NCI-H1092 treated with DMSO at 0.1 percent for 48 hours (cell line): ENCODE measurements around the gene ABCB9.
"Not testable (repeated sequence)": the region's sequence is repeated elsewhere in the genome, so short reads cannot be mapped to it uniquely, and the experiment has no call there.

ENCODE experiments used
- DNase-seq: peaks from one replicate; lab custom pipeline; 2025; lab: John Stamatoyannopoulos, UW

ABCB9 gene

GRCh38 chr12:122963941-122964265 is 2.4 kb downstream of the ABCB9 start:
- peak; percentile 81 for DNase-seq

GRCh38 chr12:122961531-122962329 is 4.5 kb downstream of the ABCB9 start:
- peak; percentile 36 for DNase-seq

GRCh38 chr12:122960193-122960569 is 6.1 kb downstream of the ABCB9 start:
- DNase-seq, result no peak

GRCh38 chr12:122959566-122960192 is 6.6 kb downstream of the ABCB9 start:
- DNase-seq, result no peak

- DNase-seq, result no peak
Measured at GRCh38 chr12:122958198-122958888, 7.9 kb downstream of the ABCB9 start.

- no peak for DNase-seq
Measured at GRCh38 chr12:122956035-122956434, 10.2 kb downstream of the ABCB9 start.

GRCh38 chr12:122955156-122955555 is 11.1 kb downstream of the ABCB9 start:
- no peak for DNase-seq

- peak; percentile 25 for DNase-seq
Measured at GRCh38 chr12:122951979-122952892, 14.0 kb downstream of the ABCB9 start.

- no peak for DNase-seq
Measured at GRCh38 chr12:122951406-122951805, 14.9 kb downstream of the ABCB9 start.

GRCh38 chr12:122949816-122950675 is 16.2 kb downstream of the ABCB9 start:
- no peak for DNase-seq

GRCh38 chr12:122949405-122949804 is 16.9 kb downstream of the ABCB9 start:
- DNase-seq, result no peak

- DNase-seq, result no peak
Measured at GRCh38 chr12:122948605-122949004, 17.7 kb downstream of the ABCB9 start.

- no peak for DNase-seq
Measured at GRCh38 chr12:122947352-122947792, 18.9 kb downstream of the ABCB9 start.

GRCh38 chr12:122946690-122947341 is 19.4 kb downstream of the ABCB9 start:
- DNase-seq, result no peak

- DNase-seq, result no peak
Measured at GRCh38 chr12:122944605-122945592, 21.4 kb downstream of the ABCB9 start.

GRCh38 chr12:122943196-122943595 is 23.1 kb downstream of the ABCB9 start:
- no peak for DNase-seq

GRCh38 chr12:122942637-122943036 is 23.6 kb downstream of the ABCB9 start:
- no peak for DNase-seq

GRCh38 chr12:122941351-122941750 is 24.9 kb downstream of the ABCB9 start:
- DNase-seq, result not testable (repeated sequence)

GRCh38 chr12:122939125-122939524 is 27.1 kb downstream of the ABCB9 start:
- DNase-seq, result no peak
